Stimulated activated CD8-positive, alpha-beta memory T cell treated with anti-CD3 and anti-CD28 coated beads, Interleukin-15, amount 100 ng/mL, for 24 hours (primary cell): ENCODE results near the gene PRR14.
"Not testable (repeated sequence)": the region's sequence is repeated elsewhere in the genome, so short reads cannot be mapped to it uniquely, and the experiment has no call there.

ENCODE experiments used
- DNase-seq: peaks from one replicate; pipeline ENCODE4 v3.0.0-alpha.2; 2020; ENCODE audit warnings: low read depth

The PRR14 gene

GRCh38 chr16:30692396-30693064 is 41.8 kb downstream of the PRR14 start:
- no peak for DNase-seq

DNA sequence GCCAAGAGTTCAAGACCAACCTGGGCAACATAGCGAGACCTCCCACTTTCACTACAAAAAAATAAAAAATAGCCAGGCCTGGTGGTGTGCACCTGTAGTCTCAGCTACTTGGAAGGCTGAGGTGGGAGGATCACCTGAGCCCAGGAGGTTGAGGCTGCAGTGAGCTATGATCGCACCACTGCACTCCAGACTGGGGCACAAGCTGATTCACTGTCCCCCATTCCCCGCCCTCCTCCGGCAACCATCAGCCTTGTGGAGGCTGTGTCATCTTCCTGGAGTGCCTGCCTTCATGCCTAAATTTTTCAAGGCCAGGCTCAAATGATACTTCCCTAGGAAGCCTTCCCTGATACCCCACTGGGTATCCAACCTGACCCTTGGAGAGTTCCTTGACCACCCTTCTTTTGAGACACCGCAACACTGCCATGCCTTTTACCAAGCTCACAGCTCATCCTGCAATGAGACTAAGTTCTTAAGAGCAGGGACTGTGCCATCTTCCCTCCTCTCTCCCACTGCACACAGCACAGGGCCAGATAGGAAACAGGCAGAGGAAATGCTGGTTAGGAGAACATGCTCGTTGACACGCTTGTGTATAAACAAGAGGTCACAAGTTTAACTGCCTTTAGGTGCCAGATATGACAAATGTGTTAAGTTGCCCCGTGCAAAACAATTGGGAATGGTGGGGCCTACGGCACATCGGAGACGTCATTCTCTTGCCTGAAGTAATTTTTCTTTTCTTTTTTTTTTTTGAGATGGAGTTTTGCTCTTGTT is 44.4 kb downstream of the PRR14 start:
- DNase-seq = no peak

DNA sequence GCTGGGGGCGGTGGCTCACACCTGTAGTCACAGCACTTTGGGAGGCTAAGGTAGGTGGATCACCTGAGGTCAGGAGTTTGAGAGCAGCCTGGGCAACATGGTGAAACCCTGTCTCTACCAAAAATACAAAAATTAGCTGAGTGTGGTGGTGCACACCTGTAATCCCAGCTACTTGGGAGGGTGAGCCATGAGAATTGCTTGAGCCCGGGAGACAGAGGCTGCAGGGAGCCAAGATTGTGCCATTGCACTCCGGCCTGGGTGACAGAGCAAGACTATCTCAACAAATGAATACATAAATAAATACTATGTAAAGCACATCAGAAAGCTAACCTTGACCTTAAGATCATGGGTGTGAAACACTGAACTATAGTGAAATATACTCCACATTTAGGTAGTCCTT is 45.9 kb downstream of the PRR14 start:
- DNase-seq = not testable (repeated sequence)

- DNase-seq = no peak
Measured at GRCh38 chr16:30697264-30698138, 46.7 kb downstream of the PRR14 start.

DNA sequence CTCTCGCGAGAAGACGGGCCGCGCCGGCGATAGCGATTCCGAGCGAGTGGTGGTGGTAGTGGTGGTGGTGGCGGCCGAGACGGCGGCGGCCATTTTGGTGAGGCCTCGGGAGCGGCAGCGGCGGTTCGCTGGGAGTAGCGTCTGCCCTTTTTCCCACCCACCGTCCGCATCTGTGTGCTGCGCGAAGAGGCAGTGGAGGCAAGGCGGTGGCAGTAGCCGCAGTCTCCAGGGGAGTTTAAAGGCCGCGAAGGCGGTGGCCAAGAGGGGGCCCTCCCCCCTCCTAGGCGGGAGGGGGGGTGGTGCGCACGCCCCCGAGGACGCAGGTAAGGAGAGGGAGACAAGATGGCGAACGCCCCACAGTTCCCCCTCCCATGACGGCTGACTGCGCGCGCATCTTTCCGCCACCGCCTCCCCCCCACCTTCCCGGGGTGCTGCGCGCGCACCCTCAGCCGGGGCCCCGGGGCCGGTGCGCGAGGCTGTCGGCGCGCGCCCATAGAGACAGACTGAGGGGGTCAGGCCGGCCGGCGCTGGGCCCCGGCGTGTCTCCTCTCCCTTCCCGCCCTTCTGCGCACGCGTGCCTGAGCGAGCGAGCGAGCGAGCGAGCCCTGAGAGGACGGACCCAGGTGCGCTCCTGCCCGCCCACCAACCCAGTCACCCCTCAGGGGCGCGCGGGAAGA is 47.5 kb downstream of the PRR14 start:
- DNase-seq = peak; percentile 98

GRCh38 chr16:30698816-30699614 is 48.3 kb downstream of the PRR14 start, which contains the start of gene SRCAP:
Gene SRCAP, plus strand, starts transcription at chr16:30699171. Its CDS starts 1,654 bp downstream, at chr16:30700825.
- peak; percentile 77 for DNase-seq

DNA sequence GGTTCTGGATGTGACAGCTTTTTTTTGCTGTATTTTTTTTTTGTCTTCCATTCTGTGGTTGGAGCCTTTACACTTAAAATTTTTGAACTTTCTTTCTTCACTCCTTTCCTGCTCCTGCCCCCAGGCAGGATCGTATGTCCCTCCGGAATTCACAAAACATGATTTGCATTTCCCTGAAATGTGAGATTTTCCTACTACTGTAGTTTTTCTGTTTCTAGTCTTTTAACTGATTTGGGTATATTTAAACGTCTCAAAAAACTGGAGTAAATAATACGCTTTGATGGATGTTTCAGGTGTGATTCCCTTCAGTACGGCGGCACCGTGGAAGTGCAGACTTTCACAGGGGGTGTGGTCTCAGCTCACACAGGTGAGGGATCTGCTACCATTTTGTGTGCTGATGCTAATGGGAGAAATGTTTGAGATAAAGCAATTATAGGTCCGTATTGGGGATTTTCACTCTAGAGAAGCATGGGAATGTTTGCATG is 48.9 kb downstream of the PRR14 start:
- no peak for DNase-seq

GRCh38 chr16:30700491-30700890 is 49.7 kb downstream of the PRR14 start:
- DNase-seq = no peak

DNA sequence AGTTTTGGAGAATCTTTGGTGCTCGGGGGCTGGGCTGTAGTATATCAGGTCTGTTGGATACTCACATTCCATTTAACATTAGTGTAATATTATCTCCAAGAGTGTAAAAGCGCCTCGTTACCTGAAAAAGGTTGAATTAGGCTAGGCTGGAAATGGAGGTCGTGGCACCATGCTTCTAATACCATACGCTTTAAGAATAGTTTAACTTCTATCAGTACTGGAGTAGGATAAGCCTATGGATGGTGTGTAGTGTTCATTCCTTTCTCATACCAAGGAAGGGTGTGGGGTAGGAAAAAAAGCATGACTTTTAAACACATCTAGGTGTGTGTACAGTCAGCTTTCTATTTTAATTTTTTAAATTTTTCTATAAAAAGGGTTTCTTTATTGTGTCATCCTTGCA is 50.2 kb downstream of the PRR14 start:
- no peak for DNase-seq

GRCh38 chr16:30703071-30703470 is 52.3 kb downstream of the PRR14 start:
- DNase-seq = not testable (repeated sequence)

GRCh38 chr16:30703971-30704370 is 53.2 kb downstream of the PRR14 start:
- DNase-seq = no peak
